Measurements from ENCODE around the gene SCARF2. TPM values are rescaled to one million over a fixed set of nuclear protein-coding genes. Genes with fewer than 3 reads are reported as not detected.

The SCARF2 gene
- polyA plus RNA-seq, 1 donor from 2014 or later = 5.0 TPM

DNA sequence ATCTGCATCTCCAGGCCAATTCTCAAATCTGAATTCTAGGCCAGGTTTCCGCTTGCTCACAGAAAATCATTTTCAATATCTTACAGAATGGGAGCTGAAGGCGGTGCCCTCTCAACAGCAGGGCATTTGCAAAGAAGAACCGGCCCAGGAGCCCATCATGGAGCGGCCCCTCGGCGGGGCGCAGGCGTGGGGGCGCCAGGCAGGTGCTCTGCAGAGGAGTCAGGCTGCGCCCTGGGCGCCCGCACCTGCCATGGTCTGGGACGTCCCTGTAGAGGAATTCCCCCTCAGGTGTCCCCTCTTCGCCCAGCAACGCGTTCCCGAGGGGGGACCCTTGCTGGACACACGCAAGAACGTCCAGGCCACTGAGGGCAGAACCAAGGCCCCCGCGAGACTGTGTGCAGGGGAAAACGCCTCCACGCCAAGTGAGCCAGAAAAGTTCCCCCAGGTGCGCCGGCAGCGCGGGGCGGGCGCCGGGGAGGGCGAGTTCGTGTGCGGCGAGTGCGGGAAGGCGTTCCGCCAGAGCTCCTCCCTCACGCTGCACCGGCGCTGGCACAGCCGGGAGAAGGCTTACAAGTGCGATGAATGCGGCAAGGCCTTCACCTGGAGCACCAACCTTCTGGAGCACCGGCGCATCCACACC is 32.2 kb downstream of the SCARF2 start:
- TF ChIP-seq POLR2AphosphoS5 (IDR thresholded peaks at IDR 0.05) = no peak
- TF ChIP-seq SMC3 (conservative IDR thresholded peaks at IDR 0.05; ENCODE audit: poor library complexity) = no peak
- no peak for TF ChIP-seq EZH2 (IDR thresholded peaks at IDR 0.05; ENCODE audit: borderline replicate concordance, insufficient read depth, low read length, poor library complexity, severe bottlenecking)
- no peak for TF ChIP-seq RAD21 (conservative IDR thresholded peaks at IDR 0.05)
- TF ChIP-seq, protein P1, sequence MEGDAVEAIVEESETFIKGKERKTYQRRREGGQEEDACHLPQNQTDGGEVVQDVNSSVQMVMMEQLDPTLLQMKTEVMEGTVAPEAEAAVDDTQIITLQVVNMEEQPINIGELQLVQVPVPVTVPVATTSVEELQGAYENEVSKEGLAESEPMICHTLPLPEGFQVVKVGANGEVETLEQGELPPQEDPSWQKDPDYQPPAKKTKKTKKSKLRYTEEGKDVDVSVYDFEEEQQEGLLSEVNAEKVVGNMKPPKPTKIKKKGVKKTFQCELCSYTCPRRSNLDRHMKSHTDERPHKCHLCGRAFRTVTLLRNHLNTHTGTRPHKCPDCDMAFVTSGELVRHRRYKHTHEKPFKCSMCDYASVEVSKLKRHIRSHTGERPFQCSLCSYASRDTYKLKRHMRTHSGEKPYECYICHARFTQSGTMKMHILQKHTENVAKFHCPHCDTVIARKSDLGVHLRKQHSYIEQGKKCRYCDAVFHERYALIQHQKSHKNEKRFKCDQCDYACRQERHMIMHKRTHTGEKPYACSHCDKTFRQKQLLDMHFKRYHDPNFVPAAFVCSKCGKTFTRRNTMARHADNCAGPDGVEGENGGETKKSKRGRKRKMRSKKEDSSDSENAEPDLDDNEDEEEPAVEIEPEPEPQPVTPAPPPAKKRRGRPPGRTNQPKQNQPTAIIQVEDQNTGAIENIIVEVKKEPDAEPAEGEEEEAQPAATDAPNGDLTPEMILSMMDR (IDR thresholded peaks at IDR 0.05; ENCODE audit: poor library complexity, severe bottlenecking) = no peak
- TF ChIP-seq, protein P2, sequence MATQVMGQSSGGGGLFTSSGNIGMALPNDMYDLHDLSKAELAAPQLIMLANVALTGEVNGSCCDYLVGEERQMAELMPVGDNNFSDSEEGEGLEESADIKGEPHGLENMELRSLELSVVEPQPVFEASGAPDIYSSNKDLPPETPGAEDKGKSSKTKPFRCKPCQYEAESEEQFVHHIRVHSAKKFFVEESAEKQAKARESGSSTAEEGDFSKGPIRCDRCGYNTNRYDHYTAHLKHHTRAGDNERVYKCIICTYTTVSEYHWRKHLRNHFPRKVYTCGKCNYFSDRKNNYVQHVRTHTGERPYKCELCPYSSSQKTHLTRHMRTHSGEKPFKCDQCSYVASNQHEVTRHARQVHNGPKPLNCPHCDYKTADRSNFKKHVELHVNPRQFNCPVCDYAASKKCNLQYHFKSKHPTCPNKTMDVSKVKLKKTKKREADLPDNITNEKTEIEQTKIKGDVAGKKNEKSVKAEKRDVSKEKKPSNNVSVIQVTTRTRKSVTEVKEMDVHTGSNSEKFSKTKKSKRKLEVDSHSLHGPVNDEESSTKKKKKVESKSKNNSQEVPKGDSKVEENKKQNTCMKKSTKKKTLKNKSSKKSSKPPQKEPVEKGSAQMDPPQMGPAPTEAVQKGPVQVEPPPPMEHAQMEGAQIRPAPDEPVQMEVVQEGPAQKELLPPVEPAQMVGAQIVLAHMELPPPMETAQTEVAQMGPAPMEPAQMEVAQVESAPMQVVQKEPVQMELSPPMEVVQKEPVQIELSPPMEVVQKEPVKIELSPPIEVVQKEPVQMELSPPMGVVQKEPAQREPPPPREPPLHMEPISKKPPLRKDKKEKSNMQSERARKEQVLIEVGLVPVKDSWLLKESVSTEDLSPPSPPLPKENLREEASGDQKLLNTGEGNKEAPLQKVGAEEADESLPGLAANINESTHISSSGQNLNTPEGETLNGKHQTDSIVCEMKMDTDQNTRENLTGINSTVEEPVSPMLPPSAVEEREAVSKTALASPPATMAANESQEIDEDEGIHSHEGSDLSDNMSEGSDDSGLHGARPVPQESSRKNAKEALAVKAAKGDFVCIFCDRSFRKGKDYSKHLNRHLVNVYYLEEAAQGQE (IDR thresholded peaks at IDR 0.05; ENCODE audit: borderline replicate concordance) = no peak
- TF ChIP-seq EP300 (conservative IDR thresholded peaks at IDR 0.05; ENCODE audit: poor library complexity, severe bottlenecking) = no peak
- TF ChIP-seq TAF1 (IDR thresholded peaks at IDR 0.05; ENCODE audit: low read depth) = no peak
- TF ChIP-seq MXI1 (conservative IDR thresholded peaks at IDR 0.05; ENCODE audit: poor library complexity, severe bottlenecking) = no peak
- H3K4me2 ChIP-seq (ENCODE audit: low read length) = no peak overlapping the region
- no peak overlapping the region for H3K4me3 ChIP-seq (ENCODE audit: low read length)
- no peaks in the 10 kb centered on the region for H3K27me3 ChIP-seq (ENCODE audit: insufficient read depth, low read depth, low read length)
- no peaks in the 10 kb centered on the region for H3K9me2 ChIP-seq (ENCODE audit: insufficient read depth, low read length)
- H3K9ac ChIP-seq (ENCODE audit: low read length) = no peak overlapping the region
- H2AFZ ChIP-seq (ENCODE audit: low read depth, low read length) = no peak overlapping the region
- H3K27ac ChIP-seq (ENCODE audit: low read length) = no peak overlapping the region
- H3K79me2 ChIP-seq (replicated peaks; ENCODE audit: insufficient read depth, low read length) = peaks cover 5% of the 10 kb centered on the region
- H3K36me3 ChIP-seq (ENCODE audit: insufficient read depth, low read length) = no peaks in the 10 kb centered on the region
- H3K9me3 ChIP-seq (ENCODE audit: low read length) = no peaks in the 10 kb centered on the region
- no peaks in the 10 kb centered on the region for H3F3A ChIP-seq (ENCODE audit: insufficient read depth, low read length, poor library complexity, severe bottlenecking)
- peaks cover under 1% of the 10 kb centered on the region for H4K20me1 ChIP-seq (ENCODE audit: insufficient read depth)

DNA sequence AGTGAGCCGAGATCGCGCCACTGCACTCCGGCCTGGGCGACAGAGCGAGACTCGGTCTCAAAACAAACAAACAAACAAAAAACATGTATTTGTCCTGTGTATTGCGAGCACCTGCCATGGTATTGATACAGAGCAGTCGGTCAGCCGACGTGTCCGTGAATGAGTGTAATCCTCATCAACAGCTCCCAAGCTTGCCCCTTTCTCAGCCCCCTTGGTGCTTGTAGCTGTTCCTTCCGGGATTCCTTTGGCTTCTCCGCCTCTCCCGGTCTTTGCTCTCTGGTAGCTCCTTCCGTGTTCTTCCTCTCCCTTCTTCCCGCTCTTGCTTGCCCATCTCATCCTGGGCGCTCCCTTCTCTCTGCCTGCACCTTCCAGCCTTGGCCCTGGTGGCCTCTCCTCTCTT is 32.7 kb downstream of the SCARF2 start:
- H3K27ac ChIP-seq (ENCODE audit: low read length) = no peak overlapping the region
- H3K4me3 ChIP-seq (ENCODE audit: low read length) = no peak overlapping the region
- H3K27me3 ChIP-seq (ENCODE audit: insufficient read depth, low read depth, low read length) = no peaks in the 10 kb centered on the region
- H3K9me3 ChIP-seq (ENCODE audit: low read length) = no peaks in the 10 kb centered on the region
- no peak for TF ChIP-seq EP300 (conservative IDR thresholded peaks at IDR 0.05; ENCODE audit: poor library complexity, severe bottlenecking)
- no peak for TF ChIP-seq RAD21 (conservative IDR thresholded peaks at IDR 0.05)
- no peak for TF ChIP-seq TAF1 (IDR thresholded peaks at IDR 0.05; ENCODE audit: low read depth)
- TF ChIP-seq SMC3 (conservative IDR thresholded peaks at IDR 0.05; ENCODE audit: poor library complexity) = no peak
- no peak for TF ChIP-seq EZH2 (IDR thresholded peaks at IDR 0.05; ENCODE audit: borderline replicate concordance, insufficient read depth, low read length, poor library complexity, severe bottlenecking)
- TF ChIP-seq, protein P1 (IDR thresholded peaks at IDR 0.05; ENCODE audit: poor library complexity, severe bottlenecking) = no peak
- TF ChIP-seq MXI1 (conservative IDR thresholded peaks at IDR 0.05; ENCODE audit: poor library complexity, severe bottlenecking) = no peak
- TF ChIP-seq, protein P2 (IDR thresholded peaks at IDR 0.05; ENCODE audit: borderline replicate concordance) = no peak
- TF ChIP-seq POLR2AphosphoS5 (IDR thresholded peaks at IDR 0.05) = no peak
- no peak overlapping the region for H2AFZ ChIP-seq (ENCODE audit: low read depth, low read length)
- no peaks in the 10 kb centered on the region for H3K36me3 ChIP-seq (ENCODE audit: insufficient read depth, low read length)
- H3F3A ChIP-seq (ENCODE audit: insufficient read depth, low read length, poor library complexity, severe bottlenecking) = no peaks in the 10 kb centered on the region
- no peak overlapping the region for H3K9ac ChIP-seq (ENCODE audit: low read length)
- peaks cover 10% of the 10 kb centered on the region for H3K79me2 ChIP-seq (replicated peaks; ENCODE audit: insufficient read depth, low read length)
- no peaks in the 10 kb centered on the region for H3K9me2 ChIP-seq (ENCODE audit: insufficient read depth, low read length)
- peaks cover 4% of the 10 kb centered on the region for H4K20me1 ChIP-seq (ENCODE audit: insufficient read depth)
- H3K4me2 ChIP-seq (ENCODE audit: low read length) = no peak overlapping the region

Measured in neural cell (in vitro differentiated cells).